ENCODE results near the gene NREP.

Gene NREP

DNA sequence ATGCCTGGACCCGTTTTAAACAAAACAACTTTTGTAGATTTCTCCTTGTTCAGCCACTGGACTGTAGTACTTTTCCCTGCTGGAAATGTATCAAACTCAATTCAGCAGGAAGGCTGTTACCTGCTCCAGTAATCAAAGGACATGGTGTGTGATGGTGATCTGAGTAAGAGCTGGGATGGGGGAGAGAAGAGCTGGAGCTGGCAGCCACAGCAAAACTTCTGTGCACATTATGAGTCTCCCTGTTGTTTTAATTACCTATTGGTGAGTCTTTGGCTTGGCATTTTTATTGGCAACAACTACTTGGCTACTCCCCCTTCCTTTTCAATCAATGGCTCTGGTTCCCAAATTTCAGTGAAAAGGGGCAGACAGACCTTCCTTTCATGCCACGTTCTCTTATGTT, 9.7 kb downstream of the NREP start:
- Histone ChIP-seq H3K27me3 (ENCODE audit: control insufficient read depth, insufficient read depth, low read length) (no peaks in the 10 kb centered on the region), H3K36me3 (ENCODE audit: control insufficient read depth, insufficient read depth, low read length) (peaks cover 13% of the 10 kb centered on the region), H3K9me3 (ENCODE audit: control insufficient read depth, insufficient read depth, low read depth, low read length) (no peaks in the 10 kb centered on the region), H3K4me3 (ENCODE audit: low read depth, low read length) (no peak overlapping the region), H3K4me1 (ENCODE audit: control insufficient read depth, insufficient read depth, low read length) (peaks cover 16% of the 10 kb centered on the region), H3K27ac (ENCODE audit: low read depth, low read length) (no peak overlapping the region), H3K9ac (ENCODE audit: low read length) (no peak overlapping the region)

DNA sequence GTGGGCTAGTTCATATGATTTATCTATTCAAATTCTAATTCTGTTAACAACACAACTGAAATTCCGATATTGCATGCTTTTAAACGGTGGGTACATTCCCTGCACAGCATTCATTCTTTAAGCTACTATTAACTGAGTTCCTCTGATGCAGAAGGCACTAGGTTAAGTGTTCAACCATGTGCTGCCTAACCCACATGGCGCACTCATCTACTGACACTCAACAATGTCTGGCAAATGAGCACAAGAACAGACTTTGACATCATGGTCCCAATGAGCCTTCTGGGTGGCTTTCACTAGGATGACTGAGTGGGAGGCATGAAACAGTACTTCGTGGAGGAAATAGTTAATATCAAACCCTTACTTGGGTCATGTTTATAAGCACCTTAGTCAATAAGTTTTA, 10.2 kb downstream of the NREP start:
- Histone ChIP-seq H3K4me1 (ENCODE audit: control insufficient read depth, insufficient read depth, low read length) (peaks cover 21% of the 10 kb centered on the region), H3K36me3 (ENCODE audit: control insufficient read depth, insufficient read depth, low read length) (peaks cover 13% of the 10 kb centered on the region), H3K9me3 (ENCODE audit: control insufficient read depth, insufficient read depth, low read depth, low read length) (no peaks in the 10 kb centered on the region), H3K27me3 (ENCODE audit: control insufficient read depth, insufficient read depth, low read length) (no peaks in the 10 kb centered on the region), H3K27ac (ENCODE audit: low read depth, low read length) (no peak overlapping the region), H3K4me3 (ENCODE audit: low read depth, low read length) (no peak overlapping the region), H3K9ac (ENCODE audit: low read length) (no peak overlapping the region)

DNA sequence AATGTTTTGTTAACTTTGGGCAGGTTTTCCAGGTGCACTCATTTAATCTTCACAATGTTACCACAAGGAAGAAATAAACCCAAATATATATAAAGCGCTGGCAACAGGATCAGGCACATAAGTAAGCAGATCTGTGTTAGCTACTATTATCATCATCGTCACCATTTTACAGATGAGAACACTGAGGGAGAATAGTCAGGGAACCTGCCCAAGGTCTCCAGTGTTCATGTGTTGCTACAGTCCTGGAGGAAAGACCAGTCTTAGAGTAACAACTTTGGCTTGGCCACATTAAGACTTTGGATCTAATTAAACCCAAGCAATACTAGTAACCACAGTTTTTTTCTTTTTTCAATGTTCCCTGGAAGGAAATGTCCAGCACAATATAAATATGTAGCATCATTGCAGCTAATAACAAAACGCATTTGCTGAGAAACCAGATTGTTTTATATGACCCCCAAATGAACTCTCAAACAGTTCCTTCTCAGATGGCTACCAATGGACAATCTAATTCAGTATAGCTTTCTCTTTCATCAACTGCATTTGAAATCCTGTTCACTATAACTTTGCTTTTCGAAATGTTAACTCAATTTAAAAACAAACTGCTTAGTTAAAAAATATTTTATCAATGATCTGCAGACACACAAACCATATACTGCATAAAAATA, 11.8 kb downstream of the NREP start:
- Histone ChIP-seq H3K27ac (ENCODE audit: low read depth, low read length) (no peak overlapping the region), H3K4me1 (ENCODE audit: control insufficient read depth, insufficient read depth, low read length) (peaks cover 32% of the 10 kb centered on the region), H3K36me3 (ENCODE audit: control insufficient read depth, insufficient read depth, low read length) (peaks cover 8% of the 10 kb centered on the region), H3K9me3 (ENCODE audit: control insufficient read depth, insufficient read depth, low read depth, low read length) (no peaks in the 10 kb centered on the region), H3K27me3 (ENCODE audit: control insufficient read depth, insufficient read depth, low read length) (no peaks in the 10 kb centered on the region), H3K4me3 (ENCODE audit: low read depth, low read length) (no peak overlapping the region), H3K9ac (ENCODE audit: low read length) (no peak overlapping the region)

DNA sequence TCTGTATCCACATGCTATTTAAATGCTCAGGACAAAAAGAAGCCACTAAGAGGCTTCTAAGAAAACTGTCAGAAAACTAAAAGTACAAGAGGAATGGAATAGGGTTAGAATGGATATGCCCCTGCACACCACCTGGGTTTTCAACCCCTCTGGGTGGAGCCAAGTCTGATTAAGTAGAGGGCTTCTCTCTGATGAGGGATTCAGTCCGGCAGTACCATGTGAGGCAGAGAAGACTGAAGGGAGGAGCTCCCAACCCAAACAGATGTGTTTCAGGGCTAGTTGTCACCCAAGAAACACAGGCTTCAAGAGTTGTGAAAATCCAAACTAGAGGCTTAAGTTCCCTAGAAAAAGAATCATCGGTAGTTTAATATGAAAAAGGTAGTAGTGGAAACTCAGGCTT, 12.5 kb downstream of the NREP start:
- Histone ChIP-seq H3K4me1 (ENCODE audit: control insufficient read depth, insufficient read depth, low read length) (peaks cover 33% of the 10 kb centered on the region), H3K4me3 (ENCODE audit: low read depth, low read length) (no peak overlapping the region), H3K9ac (ENCODE audit: low read length) (no peak overlapping the region), H3K27ac (ENCODE audit: low read depth, low read length) (no peak overlapping the region), H3K9me3 (ENCODE audit: control insufficient read depth, insufficient read depth, low read depth, low read length) (no peaks in the 10 kb centered on the region), H3K36me3 (ENCODE audit: control insufficient read depth, insufficient read depth, low read length) (peaks cover 3% of the 10 kb centered on the region), H3K27me3 (ENCODE audit: control insufficient read depth, insufficient read depth, low read length) (no peaks in the 10 kb centered on the region)

DNA sequence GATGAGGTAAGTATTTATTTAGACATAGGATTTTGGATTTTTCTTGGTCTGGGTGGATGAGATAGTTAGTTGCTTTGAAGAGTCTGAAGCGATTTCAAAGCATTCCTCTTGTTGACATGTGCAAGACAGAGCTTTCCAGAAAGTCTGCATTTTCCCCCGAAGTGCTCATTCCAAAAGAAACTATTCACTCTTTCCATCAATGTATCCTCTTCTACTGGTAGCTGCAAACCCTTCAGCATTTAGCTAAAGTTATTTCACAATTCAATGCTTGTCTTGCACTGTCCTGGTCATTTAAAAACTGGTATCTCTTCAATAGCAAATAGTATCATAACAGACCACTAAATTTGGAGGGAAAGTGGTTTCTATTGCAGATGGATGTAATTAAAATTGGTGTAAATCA, 13.0 kb downstream of the NREP start:
- Histone ChIP-seq H3K9ac (ENCODE audit: low read length) (no peak overlapping the region), H3K27ac (ENCODE audit: low read depth, low read length) (no peak overlapping the region), H3K27me3 (ENCODE audit: control insufficient read depth, insufficient read depth, low read length) (no peaks in the 10 kb centered on the region), H3K9me3 (ENCODE audit: control insufficient read depth, insufficient read depth, low read depth, low read length) (no peaks in the 10 kb centered on the region), H3K4me3 (ENCODE audit: low read depth, low read length) (no peak overlapping the region), H3K4me1 (ENCODE audit: control insufficient read depth, insufficient read depth, low read length) (peaks cover 38% of the 10 kb centered on the region), H3K36me3 (ENCODE audit: control insufficient read depth, insufficient read depth, low read length) (0 out of 2 replicates have a peak, but pooled peaks cover 4% of the 10 kb centered on the region)

DNA sequence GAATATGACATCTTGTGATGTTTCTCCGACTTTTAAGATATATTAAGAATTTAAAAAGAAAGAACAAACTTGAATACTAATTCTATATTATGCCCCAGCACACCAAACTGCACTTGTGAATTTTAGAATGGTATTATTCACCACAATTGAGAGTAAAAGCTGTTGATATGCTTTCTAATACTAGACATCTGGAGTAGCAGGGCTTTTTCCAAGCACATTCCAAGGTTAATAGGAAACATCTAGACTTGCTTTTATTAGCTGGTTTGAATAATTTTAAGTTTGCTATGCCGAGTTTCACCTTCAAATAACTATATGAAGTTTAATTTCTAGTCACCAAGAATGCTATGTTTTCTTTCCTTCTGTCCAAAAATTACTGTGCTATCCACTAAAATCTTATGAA, 13.5 kb downstream of the NREP start:
- Histone ChIP-seq H3K4me3 (ENCODE audit: low read depth, low read length) (no peak overlapping the region), H3K36me3 (ENCODE audit: control insufficient read depth, insufficient read depth, low read length) (0 out of 2 replicates have a peak, but pooled peaks cover 4% of the 10 kb centered on the region), H3K27me3 (ENCODE audit: control insufficient read depth, insufficient read depth, low read length) (no peaks in the 10 kb centered on the region), H3K9me3 (ENCODE audit: control insufficient read depth, insufficient read depth, low read depth, low read length) (no peaks in the 10 kb centered on the region), H3K4me1 (ENCODE audit: control insufficient read depth, insufficient read depth, low read length) (peaks cover 40% of the 10 kb centered on the region), H3K27ac (ENCODE audit: low read depth, low read length) (no peak overlapping the region), H3K9ac (ENCODE audit: low read length) (no peak overlapping the region)

DNA sequence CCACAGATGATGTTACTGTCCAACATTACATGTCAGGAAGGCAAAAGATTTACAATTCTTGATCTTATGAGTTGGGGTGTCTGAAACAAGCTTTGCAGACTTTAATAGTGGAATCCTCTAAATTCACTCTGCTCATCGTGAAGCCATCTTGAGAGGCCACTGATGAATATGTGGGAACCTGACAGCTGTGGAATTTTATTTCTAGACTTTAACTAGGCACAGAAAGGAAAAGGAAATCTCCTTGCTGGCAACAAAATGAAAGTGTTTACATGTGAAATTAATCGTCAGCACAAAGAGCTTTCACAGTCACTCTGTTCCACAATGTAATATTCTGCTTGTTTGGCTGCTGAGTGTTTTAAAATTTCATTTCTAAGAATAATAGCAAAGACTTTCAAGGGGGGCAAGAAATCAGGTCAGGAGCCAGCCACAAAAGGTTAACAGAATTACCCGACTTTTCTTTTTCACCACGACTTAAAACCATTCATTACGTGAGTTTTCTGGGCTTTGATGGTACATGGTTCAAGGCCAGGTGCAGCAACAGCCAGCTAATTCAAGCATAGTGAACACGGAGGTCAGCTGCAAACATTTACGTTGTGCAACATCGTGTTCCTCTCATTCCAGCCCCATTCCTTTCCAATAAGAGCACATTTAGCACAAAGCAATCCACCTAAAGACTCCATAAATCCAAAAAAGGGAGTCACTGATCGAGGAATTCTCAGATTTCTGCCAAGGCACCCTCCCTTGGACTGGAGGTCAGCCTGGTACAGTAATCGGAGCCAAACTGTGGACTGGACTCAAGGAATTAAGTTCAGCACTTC, 14.6 kb downstream of the NREP start:
- Histone ChIP-seq H3K9me3 (ENCODE audit: control insufficient read depth, insufficient read depth, low read depth, low read length) (no peaks in the 10 kb centered on the region), H3K4me3 (ENCODE audit: low read depth, low read length) (no peak overlapping the region), H3K27ac (ENCODE audit: low read depth, low read length) (no peak overlapping the region), H3K27me3 (ENCODE audit: control insufficient read depth, insufficient read depth, low read length) (no peaks in the 10 kb centered on the region), H3K36me3 (ENCODE audit: control insufficient read depth, insufficient read depth, low read length) (0 out of 2 replicates have a peak, but pooled peaks cover 4% of the 10 kb centered on the region), H3K9ac (ENCODE audit: low read length) (no peak overlapping the region), H3K4me1 (ENCODE audit: control insufficient read depth, insufficient read depth, low read length) (peaks cover 48% of the 10 kb centered on the region)

DNA sequence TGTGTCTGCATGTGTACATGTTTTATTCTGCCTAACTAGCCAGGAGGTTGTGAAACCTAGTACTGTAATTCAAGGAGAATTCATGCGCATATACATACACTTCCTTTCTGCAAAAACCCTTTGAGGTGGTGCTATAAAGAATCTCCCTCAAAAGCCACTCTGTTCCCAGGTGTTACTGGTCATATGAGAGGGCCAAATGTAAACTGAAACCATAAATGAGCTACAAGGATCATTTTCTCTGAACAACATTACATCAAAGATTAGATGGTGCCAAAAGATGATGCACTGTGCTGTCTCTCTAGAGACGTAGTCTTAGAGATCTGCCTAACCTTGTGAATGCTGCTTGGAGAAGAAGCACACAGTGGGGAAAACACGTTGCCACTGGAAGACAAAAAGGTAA, 15.7 kb downstream of the NREP start:
- no peak overlapping the region for H3K4me3 ChIP-seq (ENCODE audit: low read depth, low read length)
- H3K36me3 ChIP-seq (ENCODE audit: control insufficient read depth, insufficient read depth, low read length) = 0 out of 2 replicates have a peak, but pooled peaks cover 4% of the 10 kb centered on the region
- H3K9me3 ChIP-seq (ENCODE audit: control insufficient read depth, insufficient read depth, low read depth, low read length) = no peaks in the 10 kb centered on the region
- H3K27me3 ChIP-seq (ENCODE audit: control insufficient read depth, insufficient read depth, low read length) = no peaks in the 10 kb centered on the region
- H3K27ac ChIP-seq (ENCODE audit: low read depth, low read length) = no peak overlapping the region
- no peak overlapping the region for H3K9ac ChIP-seq (ENCODE audit: low read length)
- peaks cover 58% of the 10 kb centered on the region for H3K4me1 ChIP-seq (ENCODE audit: control insufficient read depth, insufficient read depth, low read length)

DNA sequence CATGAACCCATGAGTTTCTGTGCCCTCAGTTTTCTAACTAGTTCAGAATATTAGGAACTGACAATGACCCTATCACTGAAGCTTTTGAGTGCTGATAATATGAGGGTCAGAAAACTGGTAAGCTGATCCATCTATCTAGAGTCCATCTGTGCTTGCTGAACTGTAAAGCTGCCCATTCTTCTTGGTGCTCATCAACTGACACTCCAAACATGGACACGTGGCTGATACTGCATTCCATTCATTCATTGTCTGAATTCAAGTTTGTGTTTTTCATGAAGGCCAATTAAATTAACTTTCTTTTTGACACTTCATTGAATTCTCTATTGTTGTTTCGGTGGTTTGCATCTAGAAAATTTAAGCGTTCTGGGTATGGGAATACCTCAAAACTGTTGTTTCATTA, 17.6 kb downstream of the NREP start:
- Histone ChIP-seq H3K27me3 (ENCODE audit: control insufficient read depth, insufficient read depth, low read length) (no peaks in the 10 kb centered on the region), H3K9me3 (ENCODE audit: control insufficient read depth, insufficient read depth, low read depth, low read length) (no peaks in the 10 kb centered on the region), H3K9ac (ENCODE audit: low read length) (no peak overlapping the region), H3K4me1 (ENCODE audit: control insufficient read depth, insufficient read depth, low read length) (peaks cover 60% of the 10 kb centered on the region), H3K27ac (ENCODE audit: low read depth, low read length) (no peak overlapping the region), H3K36me3 (ENCODE audit: control insufficient read depth, insufficient read depth, low read length) (peaks cover 10% of the 10 kb centered on the region), H3K4me3 (ENCODE audit: low read depth, low read length) (no peak overlapping the region)

DNA sequence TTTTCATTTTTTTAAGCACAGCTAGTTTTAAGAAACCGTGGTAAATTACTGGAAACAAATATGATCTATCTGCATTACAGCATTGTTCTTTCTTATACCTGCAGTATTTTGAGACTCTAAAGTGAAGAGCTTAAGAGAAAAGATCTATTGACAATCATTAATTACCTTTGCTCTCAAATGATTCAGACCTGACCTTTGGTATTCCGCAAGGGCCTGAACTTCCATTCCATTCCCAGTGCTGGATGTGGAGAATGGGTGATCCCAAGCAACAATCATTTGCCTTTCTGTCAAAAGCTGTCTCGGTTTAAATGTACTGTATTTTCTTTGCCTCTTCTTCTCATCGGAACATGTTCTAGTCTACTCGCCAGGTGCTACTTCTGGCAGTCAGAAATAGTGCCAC, 18.9 kb downstream of the NREP start:
- Histone ChIP-seq H3K9me3 (ENCODE audit: control insufficient read depth, insufficient read depth, low read depth, low read length) (no peaks in the 10 kb centered on the region), H3K4me1 (ENCODE audit: control insufficient read depth, insufficient read depth, low read length) (peaks cover 58% of the 10 kb centered on the region), H3K36me3 (ENCODE audit: control insufficient read depth, insufficient read depth, low read length) (peaks cover 22% of the 10 kb centered on the region), H3K9ac (ENCODE audit: low read length) (no peak overlapping the region), H3K27ac (ENCODE audit: low read depth, low read length) (no peak overlapping the region), H3K27me3 (ENCODE audit: control insufficient read depth, insufficient read depth, low read length) (no peaks in the 10 kb centered on the region), H3K4me3 (ENCODE audit: low read depth, low read length) (no peak overlapping the region)

DNA sequence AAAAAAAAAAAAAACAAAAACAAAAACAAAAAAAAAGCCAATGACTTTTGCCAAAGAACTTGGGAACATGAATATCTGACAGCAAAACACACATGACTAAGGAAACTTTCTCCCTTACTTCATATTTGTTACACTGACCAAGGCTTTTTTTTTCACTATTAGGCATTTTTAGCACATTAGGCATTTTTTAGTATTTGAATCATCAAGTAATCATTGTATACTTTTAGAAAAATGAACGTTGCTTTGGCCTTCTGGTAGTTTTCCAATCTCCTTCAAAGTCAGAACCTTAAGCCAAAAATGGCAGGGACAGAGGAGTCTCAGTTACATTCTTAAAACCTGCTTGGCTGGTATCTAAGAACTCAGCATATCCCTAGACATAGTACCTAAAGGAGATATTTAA, 19.3 kb downstream of the NREP start:
- peaks cover 56% of the 10 kb centered on the region for H3K4me1 ChIP-seq (ENCODE audit: control insufficient read depth, insufficient read depth, low read length)
- no peaks in the 10 kb centered on the region for H3K9me3 ChIP-seq (ENCODE audit: control insufficient read depth, insufficient read depth, low read depth, low read length)
- H3K4me3 ChIP-seq (ENCODE audit: low read depth, low read length) = no peak overlapping the region
- H3K36me3 ChIP-seq (ENCODE audit: control insufficient read depth, insufficient read depth, low read length) = peaks cover 24% of the 10 kb centered on the region
- H3K9ac ChIP-seq (ENCODE audit: low read length) = no peak overlapping the region
- no peaks in the 10 kb centered on the region for H3K27me3 ChIP-seq (ENCODE audit: control insufficient read depth, insufficient read depth, low read length)
- H3K27ac ChIP-seq (ENCODE audit: low read depth, low read length) = no peak overlapping the region

Measured in HUES6 (cell line).